ENCODE data around the gene TPD52L2.

The TPD52L2 gene

DNA sequence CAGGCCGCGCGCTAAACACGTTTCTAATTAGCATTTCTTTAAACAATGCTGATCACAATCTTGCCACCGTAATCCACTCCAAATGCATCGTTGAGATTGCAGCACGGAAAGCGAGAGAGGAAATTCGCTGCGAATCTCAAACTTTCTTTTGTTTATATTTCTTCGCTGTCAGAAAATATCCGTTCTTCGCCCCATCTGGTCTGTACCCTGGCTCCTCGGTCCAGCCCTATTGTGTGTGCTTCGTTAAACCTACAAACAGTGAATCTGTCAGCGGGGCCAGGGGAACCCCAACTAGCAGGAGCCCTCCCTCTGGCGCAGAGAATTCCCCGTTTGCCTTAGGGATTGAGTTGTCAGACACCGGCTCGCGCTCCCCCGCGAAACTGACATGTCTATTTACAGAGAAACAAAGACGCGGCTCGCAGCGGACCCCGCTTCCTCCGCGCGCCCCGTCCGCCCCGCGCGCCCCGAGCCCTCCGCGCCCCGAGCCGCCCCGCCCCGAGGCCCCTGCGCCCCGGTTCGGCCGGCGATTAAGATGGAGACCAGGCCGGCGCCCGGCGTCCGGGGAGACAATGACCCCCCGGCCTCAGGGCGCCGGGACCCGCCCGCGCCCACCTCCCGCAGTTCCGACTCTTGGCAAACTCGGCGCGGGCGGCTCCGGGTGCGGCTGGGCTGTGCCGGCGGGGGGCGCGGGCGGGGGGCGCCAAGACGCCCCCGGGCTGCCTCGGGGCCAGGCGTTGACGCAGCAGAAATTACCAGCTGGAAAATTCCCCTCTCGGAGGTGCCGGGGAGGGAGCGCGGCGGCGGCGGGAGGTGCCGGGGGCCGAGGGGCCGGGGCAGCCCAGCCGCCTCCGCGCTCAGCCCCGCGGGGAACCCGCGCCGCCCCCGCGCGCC lies 34.9 kb upstream of the TPD52L2 start:
- Histone ChIP-seq H3K4me2 (ENCODE audit: low read length, poor library complexity, severe bottlenecking) (peak overlapping the region; percentile 85), H3K14ac (ENCODE audit: low read length in 2 of 2) (no peak overlapping the region), H2BK15ac (ENCODE audit: low read depth, poor library complexity, severe bottlenecking) (no peak overlapping the region), H2BK12ac (ENCODE audit: low read length in 2 of 2) (no peak overlapping the region), H3K18ac (ENCODE audit: low read depth in 1 of 2, low read length in 2 of 2) (peak overlapping the region; percentile 25 to 39), H2AFZ (ENCODE audit: low read depth, low read length) (no peak overlapping the region), H3K4me3 (ENCODE audit: insufficient read depth in 1 of 2, low read depth in 1 of 2, low read length in 2 of 2) (peak overlapping the region; percentile 66 to 72), H3K79me1 (replicated peaks; ENCODE audit: low read length, poor library complexity, severe bottlenecking) (peaks cover 21% of the 10 kb centered on the region), H3K23ac (ENCODE audit: low read length in 2 of 2) (no peak overlapping the region), H3K4me1 (ENCODE audit: control insufficient read depth, insufficient read depth, low read depth, low read length) (peaks cover 37% of the 10 kb centered on the region), H4K8ac (ENCODE audit: low read length) (peak overlapping the region; percentile 27), H4K91ac (ENCODE audit: low read length) (no peak overlapping the region), H2BK120ac (ENCODE audit: low read depth, low read length) (peak overlapping the region; percentile 44), H3K27ac (ENCODE audit: low read length, poor library complexity, severe bottlenecking) (no peak overlapping the region), H2BK5ac (ENCODE audit: low read depth, low read length, poor library complexity, severe bottlenecking) (no peak overlapping the region), H2AK5ac (ENCODE audit: low read length, severe bottlenecking) (no peak overlapping the region), H3K9me3 (ENCODE audit: control insufficient read depth, low read length) (no peaks in the 10 kb centered on the region), H3K4ac (ENCODE audit: low read depth in 1 of 2, low read length in 2 of 2) (peak overlapping the region in 1 of 2 experiments; percentile 40), H3K27me3 (ENCODE audit: control insufficient read depth in 1 of 2, insufficient read depth in 1 of 2, low read length in 2 of 2) (peaks cover 0 to 68% of the 10 kb centered on the region in 2 experiments), H3K9ac (ENCODE audit: low read length) (peak overlapping the region; percentile 32), H3K36me3 (ENCODE audit: control insufficient read depth in 1 of 2, insufficient read depth in 2 of 2, low read depth in 1 of 2, low read length in 2 of 2) (peaks cover 0 to 8% of the 10 kb centered on the region in 2 experiments)
- WGBS = 2% methylated on average over 70 of the region's 99 CpGs
- DNase-seq = peak; percentile 54

DNA sequence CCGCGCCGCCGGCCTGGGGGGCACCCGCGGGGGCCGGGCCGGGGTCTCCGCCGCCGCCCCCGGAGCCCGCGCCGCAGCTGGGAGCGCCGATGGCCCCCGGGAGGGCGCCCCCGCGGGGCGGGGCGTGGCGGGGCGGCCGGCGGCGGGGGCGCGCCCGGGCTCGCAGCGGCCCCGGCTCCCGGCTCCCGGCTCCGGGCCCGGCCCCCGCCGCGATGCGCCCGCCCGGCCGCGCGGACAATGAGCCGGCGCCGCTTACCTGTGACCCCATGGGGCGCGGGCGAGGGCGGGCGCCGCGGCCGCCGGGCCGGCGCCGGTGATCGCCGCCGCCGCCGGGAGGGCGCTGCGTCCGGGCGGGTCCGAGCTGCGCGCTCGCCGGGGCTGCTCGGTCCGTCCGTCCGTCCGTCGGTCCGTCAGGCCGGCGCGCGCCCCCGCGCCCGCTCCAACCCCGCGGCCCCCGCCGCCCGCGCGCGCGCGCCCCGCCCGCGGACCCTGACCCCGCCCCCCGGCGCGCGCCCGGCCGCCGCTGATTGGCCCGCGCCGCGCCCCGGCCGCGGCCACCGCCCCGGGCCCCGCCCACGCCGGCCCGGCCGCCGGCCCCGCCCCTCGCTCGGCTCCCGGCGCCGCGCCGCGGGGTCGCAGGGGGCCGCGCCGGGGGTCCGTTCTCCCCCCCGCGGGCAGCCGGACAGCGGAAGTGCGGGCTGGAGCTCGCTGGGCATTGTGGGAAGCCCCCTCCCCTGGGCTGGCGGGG lies 34.1 kb upstream of the TPD52L2 start, which contains the start of gene ZBTB46:
TSS of gene ZBTB46 (minus strand) at position 424 of the 748 bp plus-strand sequence. CDS start 40,507 bp downstream, outside the sequence.
- no peak within 1 kb of the TSS for H2AK5ac ChIP-seq (ENCODE audit: low read length, severe bottlenecking)
- H3K4ac ChIP-seq (ENCODE audit: low read depth in 1 of 2, low read length in 2 of 2) = peak within 1 kb of the TSS; percentile 40 to 82
- H3K4me3 ChIP-seq (ENCODE audit: insufficient read depth in 1 of 2, low read depth in 1 of 2, low read length in 2 of 2) = peak within 1 kb of the TSS; percentile 69 to 72
- peaks cover 0 to 65% of the 10 kb centered on the region in 2 experiments for H3K27me3 ChIP-seq (ENCODE audit: control insufficient read depth in 1 of 2, insufficient read depth in 1 of 2, low read length in 2 of 2)
- peak within 1 kb of the TSS; percentile 85 for H3K4me2 ChIP-seq (ENCODE audit: low read length, poor library complexity, severe bottlenecking)
- H2AFZ ChIP-seq (ENCODE audit: low read depth, low read length) = no peak within 1 kb of the TSS
- peak within 1 kb of the TSS; percentile 32 for H3K9ac ChIP-seq (ENCODE audit: low read length)
- H3K18ac ChIP-seq (ENCODE audit: low read depth in 1 of 2, low read length in 2 of 2) = peak within 1 kb of the TSS; percentile 39 to 87
- no peak within 1 kb of the TSS for H3K14ac ChIP-seq (ENCODE audit: low read length in 2 of 2)
- peak within 1 kb of the TSS in 1 of 2 experiments; percentile 90 for H2BK12ac ChIP-seq (ENCODE audit: low read length in 2 of 2)
- peaks cover 43% of the 10 kb centered on the region for H3K4me1 ChIP-seq (ENCODE audit: control insufficient read depth, insufficient read depth, low read depth, low read length)
- peaks cover 14% of the 10 kb centered on the region for H3K79me1 ChIP-seq (replicated peaks; ENCODE audit: low read length, poor library complexity, severe bottlenecking)
- DNase-seq = peak; percentile 53
- no peak within 1 kb of the TSS for H2BK5ac ChIP-seq (ENCODE audit: low read depth, low read length, poor library complexity, severe bottlenecking)
- peak within 1 kb of the TSS in 1 of 2 experiments; percentile 64 for H3K23ac ChIP-seq (ENCODE audit: low read length in 2 of 2)
- under 1% methylated on average over 30 of the region's 147 CpGs for WGBS
- H3K9me3 ChIP-seq (ENCODE audit: control insufficient read depth, low read length) = no peaks in the 10 kb centered on the region
- H4K8ac ChIP-seq (ENCODE audit: low read length) = peak within 1 kb of the TSS; percentile 96
- peak within 1 kb of the TSS; percentile 82 for H4K91ac ChIP-seq (ENCODE audit: low read length)
- peak within 1 kb of the TSS; percentile 96 for H2BK15ac ChIP-seq (ENCODE audit: low read depth, poor library complexity, severe bottlenecking)
- H3K27ac ChIP-seq (ENCODE audit: low read length, poor library complexity, severe bottlenecking) = no peak within 1 kb of the TSS
- H3K36me3 ChIP-seq (ENCODE audit: control insufficient read depth in 1 of 2, insufficient read depth in 2 of 2, low read depth in 1 of 2, low read length in 2 of 2) = peaks cover 0 to under 1% of the 10 kb centered on the region in 2 experiments
- H2BK120ac ChIP-seq (ENCODE audit: low read depth, low read length) = peak within 1 kb of the TSS; percentile 84

DNA sequence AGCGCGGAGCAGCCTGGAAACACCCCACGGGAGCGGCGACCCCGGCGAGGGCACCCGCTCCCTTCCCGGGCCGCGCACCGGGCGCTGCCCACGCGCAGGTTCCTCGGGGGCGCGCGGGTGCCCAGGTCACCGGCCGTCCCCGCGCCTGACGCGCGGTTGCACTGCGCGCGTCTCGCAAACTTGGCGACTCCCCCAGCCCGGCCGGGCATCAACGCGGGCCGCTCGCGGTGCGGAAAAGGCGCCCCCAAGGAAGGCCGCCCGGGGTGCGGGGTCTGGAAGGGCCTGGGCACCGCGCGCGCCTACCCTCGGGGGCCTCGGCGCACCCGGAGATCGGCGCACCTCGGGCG lies 33.5 kb upstream of the TPD52L2 start:
- Histone ChIP-seq H3K14ac (ENCODE audit: low read length in 2 of 2) (no peak overlapping the region), H3K36me3 (ENCODE audit: control insufficient read depth in 1 of 2, insufficient read depth in 2 of 2, low read depth in 1 of 2, low read length in 2 of 2) (no peaks in the 10 kb centered on the region), H3K4ac (ENCODE audit: low read depth in 1 of 2, low read length in 2 of 2) (peak overlapping the region; percentile 32 to 82), H3K4me2 (ENCODE audit: low read length, poor library complexity, severe bottlenecking) (peak overlapping the region; percentile 71), H2BK12ac (ENCODE audit: low read length in 2 of 2) (peak overlapping the region in 1 of 2 experiments; percentile 81), H2AK5ac (ENCODE audit: low read length, severe bottlenecking) (no peak overlapping the region), H3K9me3 (ENCODE audit: control insufficient read depth, low read length) (no peaks in the 10 kb centered on the region), H3K4me1 (ENCODE audit: control insufficient read depth, insufficient read depth, low read depth, low read length) (peaks cover 46% of the 10 kb centered on the region), H2BK15ac (ENCODE audit: low read depth, poor library complexity, severe bottlenecking) (peak overlapping the region; percentile 96), H4K8ac (ENCODE audit: low read length) (peak overlapping the region; percentile 84), H2BK120ac (ENCODE audit: low read depth, low read length) (peak overlapping the region; percentile 84), H3K9ac (ENCODE audit: low read length) (no peak overlapping the region), H3K27me3 (ENCODE audit: control insufficient read depth in 1 of 2, insufficient read depth in 1 of 2, low read length in 2 of 2) (peaks cover 0 to 62% of the 10 kb centered on the region in 2 experiments), H3K23ac (ENCODE audit: low read length in 2 of 2) (no peak overlapping the region), H2AFZ (ENCODE audit: low read depth, low read length) (no peak overlapping the region), H2BK5ac (ENCODE audit: low read depth, low read length, poor library complexity, severe bottlenecking) (no peak overlapping the region), H3K4me3 (ENCODE audit: insufficient read depth in 1 of 2, low read depth in 1 of 2, low read length in 2 of 2) (peak overlapping the region in 1 of 2 experiments; percentile 69), H4K91ac (ENCODE audit: low read length) (peak overlapping the region; percentile 82), H3K27ac (ENCODE audit: low read length, poor library complexity, severe bottlenecking) (no peak overlapping the region), H3K79me1 (replicated peaks; ENCODE audit: low read length, poor library complexity, severe bottlenecking) (peaks cover 13% of the 10 kb centered on the region), H3K18ac (ENCODE audit: low read depth in 1 of 2, low read length in 2 of 2) (peak overlapping the region; percentile 31 to 87)
- DNase-seq = no peak
- WGBS = under 1% methylated on average over 41 of the region's 55 CpGs

Measured in mesenchymal stem cell (in vitro differentiated cells and primary cell).